DND-41 (cell line): Measurements from ENCODE around the gene DVL2.

Experiments
- ATAC-seq: fragments of 200-7000 bp; cut with Tn5 transposase; 3 replicates; pipeline ENCODE4 v1.9.1; 2021; ENCODE audit warnings: low read depth; ENCODE audit not compliant: insufficient read depth
- DNase-seq: peaks from one replicate; pipeline ENCODE4 v3.0.0-alpha.2; 2020
- H2AFZ ChIP-seq: 2 replicates; pipeline ENCODE4 v1.6.0; 2012; ENCODE audit warnings: low read depth, low read length
- H3K27ac ChIP-seq: 2 replicates; pipeline ENCODE4 v1.5.1; 2012; ENCODE audit warnings: low read length, inconsistent platforms
- H3K27me3 ChIP-seq: fragments of 200-600 bp; sonication (generic); 2 replicates; pipeline ENCODE4 v1.6.0; 2012; ENCODE audit warnings: low read length, mild to moderate bottlenecking, inconsistent platforms; ENCODE audit not compliant: insufficient read depth, poor library complexity
- H3K36me3 ChIP-seq: 2 replicates; pipeline ENCODE4 v1.5.1; 2012; ENCODE audit warnings: low read length, inconsistent platforms; ENCODE audit not compliant: insufficient read depth
- H3K4me1 ChIP-seq: 2 replicates; pipeline ENCODE4 v1.5.1; 2012; ENCODE audit warnings: mild to moderate bottlenecking, low read length; ENCODE audit not compliant: insufficient read depth
- H3K4me2 ChIP-seq: 2 replicates; pipeline ENCODE4 v1.6.0; 2012; ENCODE audit warnings: mild to moderate bottlenecking, moderate library complexity, low read length, inconsistent platforms; ENCODE audit not compliant: insufficient read depth
- H3K4me3 ChIP-seq, 2 experiments: fragments of 200-600 bp in 1 of 2; shearing (Covaris generic) in 1 of 2; 2 replicates each; pipeline ENCODE4 v1.5.1; 2012 to 2016; ENCODE audit warnings: inconsistent platforms in 2 of 2, low read length in 2 of 2, mild to moderate bottlenecking in 2 of 2, low read depth in 1 of 2, moderate library complexity in 1 of 2
- H3K79me2 ChIP-seq: 2 replicates; pipeline ENCODE4 v1.6.0; 2012; ENCODE audit warnings: low read length, inconsistent platforms; ENCODE audit not compliant: insufficient read depth
- H3K9ac ChIP-seq: 2 replicates; pipeline ENCODE4 v1.6.0; 2012; ENCODE audit warnings: low read depth, mild to moderate bottlenecking, inconsistent platforms, low read length, moderate library complexity
- H3K9me3 ChIP-seq: 2 replicates; pipeline ENCODE4 v1.5.1; 2012; ENCODE audit warnings: low read length, moderate library complexity, mild to moderate bottlenecking, inconsistent platforms; ENCODE audit not compliant: insufficient read depth, severe bottlenecking
- H4K20me1 ChIP-seq: 2 replicates; pipeline ENCODE4 v1.6.0; 2012; ENCODE audit warnings: low read length; ENCODE audit not compliant: insufficient read depth
- EZH2 ChIP-seq: IDR thresholded peaks from 3 replicates; pipeline ENCODE4 v1.6.1; 2012; ENCODE audit warnings: borderline replicate concordance, low read depth, mild to moderate bottlenecking, moderate library complexity, low read length, inconsistent platforms; ENCODE audit not compliant: severe bottlenecking
- TF ChIP-seq, protein P1 (sequence below): IDR thresholded peaks from 2 replicates; pipeline ENCODE4 v1.5.1; 2012; ENCODE audit warnings: borderline replicate concordance, low read length, moderate library complexity, mild to moderate bottlenecking; ENCODE audit not compliant: poor library complexity, severe bottlenecking; ENCODE audit errors: extremely low read depth

The DVL2 gene

GRCh38 chr17:7250695-7251627 lies 16.6 kb upstream of the DVL2 start:
- TF ChIP-seq, protein P1, sequence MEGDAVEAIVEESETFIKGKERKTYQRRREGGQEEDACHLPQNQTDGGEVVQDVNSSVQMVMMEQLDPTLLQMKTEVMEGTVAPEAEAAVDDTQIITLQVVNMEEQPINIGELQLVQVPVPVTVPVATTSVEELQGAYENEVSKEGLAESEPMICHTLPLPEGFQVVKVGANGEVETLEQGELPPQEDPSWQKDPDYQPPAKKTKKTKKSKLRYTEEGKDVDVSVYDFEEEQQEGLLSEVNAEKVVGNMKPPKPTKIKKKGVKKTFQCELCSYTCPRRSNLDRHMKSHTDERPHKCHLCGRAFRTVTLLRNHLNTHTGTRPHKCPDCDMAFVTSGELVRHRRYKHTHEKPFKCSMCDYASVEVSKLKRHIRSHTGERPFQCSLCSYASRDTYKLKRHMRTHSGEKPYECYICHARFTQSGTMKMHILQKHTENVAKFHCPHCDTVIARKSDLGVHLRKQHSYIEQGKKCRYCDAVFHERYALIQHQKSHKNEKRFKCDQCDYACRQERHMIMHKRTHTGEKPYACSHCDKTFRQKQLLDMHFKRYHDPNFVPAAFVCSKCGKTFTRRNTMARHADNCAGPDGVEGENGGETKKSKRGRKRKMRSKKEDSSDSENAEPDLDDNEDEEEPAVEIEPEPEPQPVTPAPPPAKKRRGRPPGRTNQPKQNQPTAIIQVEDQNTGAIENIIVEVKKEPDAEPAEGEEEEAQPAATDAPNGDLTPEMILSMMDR, result no peak
- TF ChIP-seq EZH2, result no peak
- peaks cover 44% of the 10 kb centered on the region for H3K36me3 ChIP-seq
- peaks cover 45% of the 10 kb centered on the region for H4K20me1 ChIP-seq
- H3K27ac ChIP-seq, result peak overlapping the region; percentile 97
- DNase-seq (peak; percentile 28), ATAC-seq (peak; percentile 6; the same call in 2 of the 3 replicates)
- peak overlapping the region; percentile 88 for H3K9ac ChIP-seq
- H3K4me3 ChIP-seq, result peak overlapping the region; percentile 76 to 93
- H2AFZ ChIP-seq, result peak overlapping the region; percentile 50
- H3K4me2 ChIP-seq, result peak overlapping the region; percentile 79
- no peaks in the 10 kb centered on the region for H3K27me3 ChIP-seq
- H3K4me1 ChIP-seq, result peaks cover 50% of the 10 kb centered on the region
- H3K9me3 ChIP-seq, result no peaks in the 10 kb centered on the region
- peaks cover 81% of the 10 kb centered on the region for H3K79me2 ChIP-seq

GRCh38 chr17:7249830-7250229 lies 15.5 kb upstream of the DVL2 start:
- Histone ChIP-seq H3K36me3 (peaks cover 39% of the 10 kb centered on the region), H3K4me2 (peak overlapping the region; percentile 79), H3K27me3 (no peaks in the 10 kb centered on the region), H4K20me1 (peaks cover 46% of the 10 kb centered on the region), H3K9ac (peak overlapping the region; percentile 88), H3K79me2 (peaks cover 84% of the 10 kb centered on the region), H3K4me3 (peak overlapping the region; percentile 76 to 93; a peak in 3 of 4 replicates), H3K27ac (peak overlapping the region; percentile 97), H2AFZ (no peak overlapping the region), H3K9me3 (no peaks in the 10 kb centered on the region), H3K4me1 (peaks cover 50% of the 10 kb centered on the region)
- TF ChIP-seq EZH2, result no peak
- TF ChIP-seq, protein P1, result no peak
- DNase-seq (no peak), ATAC-seq (no peak)

GRCh38 chr17:7249214-7249613 lies 14.9 kb upstream of the DVL2 start:
- no peak for ATAC-seq
- Histone ChIP-seq H3K4me1 (peaks cover 46% of the 10 kb centered on the region), H3K79me2 (peaks cover 79% of the 10 kb centered on the region), H2AFZ (no peak overlapping the region), H4K20me1 (peaks cover 46% of the 10 kb centered on the region), H3K4me2 (peak overlapping the region; percentile 79), H3K9me3 (no peaks in the 10 kb centered on the region), H3K9ac (peak overlapping the region; percentile 88), H3K27me3 (no peaks in the 10 kb centered on the region), H3K36me3 (peaks cover 39% of the 10 kb centered on the region), H3K27ac (0 out of 2 replicates have a peak overlapping the region, but pooled peaks have one; percentile 18), H3K4me3 (peak overlapping the region in 1 of 2 experiments; percentile 7; a peak in 2 of 4 replicates)
- DNase-seq, result no peak
- TF ChIP-seq, protein P1, result no peak
- TF ChIP-seq EZH2, result no peak
